ENCODE data around the gene MYMX. TPM values are rescaled to one million over a fixed set of nuclear protein-coding genes. Genes with fewer than 3 reads are reported as not detected.

MYMX gene
- total and polyA plus RNA-seq, 2 of the 13 experiments (the other 11 are each of a cell fraction or from before 2014, with no cell fraction given): not detected

DNA sequence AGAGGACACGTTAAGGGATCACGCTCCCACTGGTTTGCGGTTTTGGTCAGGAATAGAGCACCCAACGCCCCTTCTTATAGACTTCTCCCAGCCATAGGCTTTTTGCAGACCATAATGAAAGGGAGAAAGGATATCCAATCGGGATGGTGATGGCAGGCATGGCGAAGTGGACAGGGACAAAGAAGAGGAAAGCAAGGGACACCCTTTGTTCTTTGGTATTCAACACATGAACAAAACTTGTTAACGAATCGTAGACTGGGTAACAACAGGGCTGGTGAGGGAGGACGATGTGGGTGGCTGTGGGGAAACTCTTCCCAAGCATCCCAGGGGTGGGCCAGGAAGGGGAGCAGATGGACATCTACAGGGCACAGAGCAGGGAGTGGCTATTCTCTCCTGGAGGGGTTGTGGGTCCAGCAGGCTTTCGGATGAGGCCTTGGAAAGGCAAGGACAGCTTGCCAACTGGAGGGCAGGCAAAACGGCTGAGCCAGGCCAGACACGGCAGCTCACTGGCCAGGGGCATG is 28.7 kb downstream of the MYMX start (continued):
- TF ChIP-seq ZMYM4 (CRISPR knock-in tag; IDR thresholded peaks at IDR 0.05): 0 out of 2 replicates have a peak, but pooled peaks have one; percentile 1
- TF ChIP-seq LBX2 (CRISPR knock-in tag; IDR thresholded peaks at IDR 0.05; ENCODE audit: borderline replicate concordance): peak; percentile 65; the same call in 1 of the 2 replicates
- no peak for TF ChIP-seq ZNF549 (CRISPR knock-in tag; IDR thresholded peaks at IDR 0.05)
- no peak for TF ChIP-seq ZNF572 (CRISPR knock-in tag; IDR thresholded peaks at IDR 0.05)
- no peak for TF ChIP-seq ZHX2 (IDR thresholded peaks at IDR 0.05; ENCODE audit: low read depth)
- TF ChIP-seq ZHX2 (CRISPR knock-in tag; IDR thresholded peaks at IDR 0.05; ENCODE audit: borderline replicate concordance): no peak
- TF ChIP-seq KLF13 (CRISPR knock-in tag; IDR thresholded peaks at IDR 0.05): no peak; the same call in 1 of the 2 replicates
- 0 out of 2 replicates have a peak, but pooled peaks have one; percentile 30 for TF ChIP-seq MXD1 (CRISPR knock-in tag; IDR thresholded peaks at IDR 0.05)
- TF ChIP-seq GPN1 (CRISPR knock-in tag; IDR thresholded peaks at IDR 0.05; ENCODE audit: borderline replicate concordance): 0 out of 2 replicates have a peak, but pooled peaks have one; percentile 17
- TF ChIP-seq UBTF (CRISPR knock-in tag; IDR thresholded peaks at IDR 0.05): no peak
- TF ChIP-seq, protein P1, sequence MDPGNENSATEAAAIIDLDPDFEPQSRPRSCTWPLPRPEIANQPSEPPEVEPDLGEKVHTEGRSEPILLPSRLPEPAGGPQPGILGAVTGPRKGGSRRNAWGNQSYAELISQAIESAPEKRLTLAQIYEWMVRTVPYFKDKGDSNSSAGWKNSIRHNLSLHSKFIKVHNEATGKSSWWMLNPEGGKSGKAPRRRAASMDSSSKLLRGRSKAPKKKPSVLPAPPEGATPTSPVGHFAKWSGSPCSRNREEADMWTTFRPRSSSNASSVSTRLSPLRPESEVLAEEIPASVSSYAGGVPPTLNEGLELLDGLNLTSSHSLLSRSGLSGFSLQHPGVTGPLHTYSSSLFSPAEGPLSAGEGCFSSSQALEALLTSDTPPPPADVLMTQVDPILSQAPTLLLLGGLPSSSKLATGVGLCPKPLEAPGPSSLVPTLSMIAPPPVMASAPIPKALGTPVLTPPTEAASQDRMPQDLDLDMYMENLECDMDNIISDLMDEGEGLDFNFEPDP (CRISPR knock-in tag; conservative IDR thresholded peaks at IDR 0.05): 0 out of 2 replicates have a peak, but pooled peaks have one; percentile 25
- no peak for TF ChIP-seq ZNF780A (CRISPR knock-in tag; IDR thresholded peaks at IDR 0.05)
- 0 out of 2 replicates have a peak, but pooled peaks have one; percentile 22 for TF ChIP-seq ZNF253 (CRISPR knock-in tag; IDR thresholded peaks at IDR 0.05; ENCODE audit: borderline replicate concordance)
- TF ChIP-seq, protein P2, sequence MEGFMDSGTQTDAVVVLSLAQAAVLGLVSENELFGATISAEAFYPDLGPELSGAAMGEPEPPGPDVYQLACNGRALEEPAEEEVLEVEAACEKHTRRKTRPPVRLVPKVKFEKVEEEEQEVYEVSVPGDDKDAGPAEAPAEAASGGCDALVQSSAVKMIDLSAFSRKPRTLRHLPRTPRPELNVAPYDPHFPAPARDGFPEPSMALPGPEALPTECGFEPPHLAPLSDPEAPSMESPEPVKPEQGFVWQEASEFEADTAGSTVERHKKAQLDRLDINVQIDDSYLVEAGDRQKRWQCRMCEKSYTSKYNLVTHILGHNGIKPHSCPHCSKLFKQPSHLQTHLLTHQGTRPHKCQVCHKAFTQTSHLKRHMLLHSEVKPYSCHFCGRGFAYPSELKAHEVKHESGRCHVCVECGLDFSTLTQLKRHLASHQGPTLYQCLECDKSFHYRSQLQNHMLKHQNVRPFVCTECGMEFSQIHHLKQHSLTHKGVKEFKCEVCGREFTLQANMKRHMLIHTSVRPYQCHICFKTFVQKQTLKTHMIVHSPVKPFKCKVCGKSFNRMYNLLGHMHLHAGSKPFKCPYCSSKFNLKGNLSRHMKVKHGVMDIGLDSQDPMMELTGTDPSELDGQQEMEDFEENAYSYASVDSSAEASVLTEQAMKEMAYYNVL (CRISPR knock-in tag; IDR thresholded peaks at IDR 0.05; ENCODE audit: borderline replicate concordance): peak; percentile 20; the same call in 1 of the 2 replicates
- no peak for TF ChIP-seq MTA3 (CRISPR knock-in tag; IDR thresholded peaks at IDR 0.05)
- TF ChIP-seq EED (CRISPR knock-in tag; IDR thresholded peaks at IDR 0.05): 0 out of 2 replicates have a peak, but pooled peaks have one; percentile 93
